K562 (cell line): ENCODE measurements around the gene ZYG11A.

Experiments
- BCL6 ChIP-seq: fragments of 250-450 bp; sonication (Bioruptor Pico); IDR thresholded peaks from 2 replicates; pipeline ENCODE4 v1.4.0; 2020
- BDP1 ChIP-seq: IDR thresholded peaks from 3 replicates; pipeline ENCODE4 v1.6.1; 2011; ENCODE audit not compliant: insufficient read length, insufficient read depth
- CBX8 ChIP-seq: fragments of 200-600 bp; sonication (generic); IDR thresholded peaks from 2 replicates; pipeline ENCODE4 v1.6.1; 2012; ENCODE audit warnings: borderline replicate concordance, mixed run types, low read depth, mild to moderate bottlenecking, moderate library complexity, mixed read lengths, low read length, control low read depth, inconsistent platforms; ENCODE audit not compliant: poor library complexity, severe bottlenecking; ENCODE audit errors: extremely low read depth
- CEBPB ChIP-seq: fragments of 450-650 bp; IDR thresholded peaks from 2 replicates; pipeline ENCODE4 v1.6.1; 2016; ENCODE audit warnings: missing genetic modification characterization, missing compliant biosample characterization
- POLR2A ChIP-seq: fragments of 450-650 bp; conservative IDR thresholded peaks from 2 replicates; pipeline ENCODE4 v1.6.1; 2016
- SIX5 ChIP-seq, 2 experiments: IDR thresholded peaks; 2 replicates each; pipeline ENCODE4 v1.6.1; 2011; ENCODE audit warnings: low read length in 2 of 2, borderline replicate concordance in 1 of 2, low read depth in 1 of 2, mild to moderate bottlenecking in 1 of 2, moderate library complexity in 1 of 2; ENCODE audit not compliant: insufficient read depth in 1 of 2
- ZNF23 ChIP-seq: fragments of 250-450 bp; sonication (Bioruptor Pico); IDR thresholded peaks from 2 replicates; pipeline ENCODE4 v1.4.0; 2020; ENCODE audit warnings: mild to moderate bottlenecking
- ZNF354B ChIP-seq: fragments of 250-450 bp; sonication (Bioruptor Pico); IDR thresholded peaks from 2 replicates; pipeline ENCODE4 v1.4.0; 2020

GRCh38 chr1:52915855-52916220 is 73.3 kb downstream of the ZYG11A start:
- TF ChIP-seq CBX8 (no peak), ZNF23 (CRISPR knock-in tag) (no peak), BDP1 (no peak), BCL6 (CRISPR knock-in tag) (no peak), ZNF354B (no peak), CEBPB (tag) (no peak), POLR2A (no peak), SIX5 (IDR thresholded peaks at IDR 0.05; ENCODE audit: borderline replicate concordance in 1 of 2, insufficient read depth in 1 of 2, low read depth in 1 of 2, low read length in 2 of 2) (no peak)
